ENCODE results near the gene TCP10L.
A peak's percentile ranks its signal among the peaks of the same experiment; 100 is the strongest.
"Not testable (repeated sequence)": the region's sequence is repeated elsewhere in the genome, so short reads cannot be mapped to it uniquely, and the experiment has no call there.

TCP10L gene

DNA sequence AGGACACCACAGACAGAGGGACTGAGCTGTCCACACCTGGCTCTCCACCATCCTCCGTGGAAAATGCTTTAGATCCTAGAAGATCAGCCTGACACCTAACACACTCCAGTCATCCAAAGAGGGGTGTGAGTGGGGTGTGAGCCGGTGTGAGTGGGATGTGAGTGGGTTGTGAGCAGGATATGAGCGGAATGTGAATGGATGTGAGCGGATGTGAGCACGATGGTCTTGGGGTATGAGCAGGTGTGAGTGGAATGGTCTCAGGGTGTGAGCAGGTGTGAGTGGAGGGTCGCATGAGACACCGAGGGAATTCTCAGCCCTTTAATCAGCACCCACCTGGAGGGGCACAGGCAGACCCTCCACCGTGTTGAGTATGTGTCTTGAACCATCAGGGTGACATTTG lies 851 bp downstream of the TCP10L start:
- no peak for DNase-seq

DNA sequence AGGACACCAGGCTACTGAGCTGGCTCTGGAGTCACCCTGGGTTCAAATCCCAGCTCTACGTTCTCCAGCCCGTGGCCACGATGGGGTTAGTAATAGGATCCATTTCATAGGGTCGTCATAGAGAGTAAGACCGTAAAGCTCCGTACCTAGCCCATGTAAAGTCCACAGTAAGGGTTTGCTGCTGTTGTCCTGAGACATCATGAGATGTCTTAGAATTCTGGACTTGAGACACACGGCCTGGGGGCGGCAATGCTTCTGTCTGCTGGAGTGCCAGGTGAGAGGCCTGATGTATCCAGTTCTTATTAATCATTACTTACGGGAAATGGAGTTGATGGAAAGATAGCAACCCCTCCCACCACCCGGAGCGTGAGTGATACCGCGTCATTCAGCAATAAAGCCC lies 3.6 kb downstream of the TCP10L start:
- DNase-seq: no peak

DNA sequence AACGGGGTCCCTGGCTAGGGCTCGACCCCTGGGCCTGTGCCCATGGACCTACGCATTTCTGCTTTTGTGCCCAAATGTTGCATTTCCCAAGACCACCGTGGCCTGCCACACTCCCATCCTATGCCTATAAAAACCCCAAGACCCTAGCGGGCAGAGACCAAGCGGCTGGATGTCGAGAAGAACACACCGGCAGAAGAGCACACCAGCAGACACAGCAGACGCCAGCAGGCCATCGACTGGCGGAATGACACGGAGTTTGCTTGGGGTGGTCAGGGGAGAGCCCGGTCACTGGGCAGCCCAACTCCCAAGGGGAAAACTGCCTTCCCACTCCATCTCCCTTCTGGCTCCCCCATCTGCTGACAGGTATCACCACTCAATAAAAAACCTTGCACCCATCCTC lies 4.4 kb downstream of the TCP10L start:
- no peak for DNase-seq

DNA sequence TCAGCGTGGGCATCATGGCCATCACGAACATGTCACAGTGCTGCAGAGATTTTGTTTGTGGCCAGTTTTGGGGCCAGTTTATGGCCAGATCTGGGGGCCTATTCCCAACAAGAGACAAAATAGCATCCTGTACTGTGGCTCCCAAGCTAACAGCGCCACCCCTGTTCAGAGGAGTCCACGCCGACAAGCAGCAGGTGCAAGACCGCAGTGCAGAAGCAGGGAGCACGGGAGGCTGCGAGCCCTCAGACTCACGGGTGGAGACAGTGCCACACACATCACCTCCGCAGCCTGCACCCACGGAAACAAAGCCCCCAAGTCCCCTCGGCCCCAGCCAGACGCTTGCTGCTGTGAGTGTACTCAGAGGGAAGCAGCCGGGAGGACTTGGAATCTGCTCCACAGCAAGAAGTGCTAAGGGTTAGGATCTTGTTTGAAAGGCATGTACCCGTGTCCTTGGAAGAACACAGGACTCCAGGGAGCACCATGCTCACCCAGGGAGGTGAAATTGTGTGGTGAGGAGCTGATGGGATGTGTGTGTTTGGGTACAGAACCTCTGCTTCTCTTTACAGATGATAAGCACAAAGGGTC lies 7.1 kb downstream of the TCP10L start:
- no peak for DNase-seq

DNA sequence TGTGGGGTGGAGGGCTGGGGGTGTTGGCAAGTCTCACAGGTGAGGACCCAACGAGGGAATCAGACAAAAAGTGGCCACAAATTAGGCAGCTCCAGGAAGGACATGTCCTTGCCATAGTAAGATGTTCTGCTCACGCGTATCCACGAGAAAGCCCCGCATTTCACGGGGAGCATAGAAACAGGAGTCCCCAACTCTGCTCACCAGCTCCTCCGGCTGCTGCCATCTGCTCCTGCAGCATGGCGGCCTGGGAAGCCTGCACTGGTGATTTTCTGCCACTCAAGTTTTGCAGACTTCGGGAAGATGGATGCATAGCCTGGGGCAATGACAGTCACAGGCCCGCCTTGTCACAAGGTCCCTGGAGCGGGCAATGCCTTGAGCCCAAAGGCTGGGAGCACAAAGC lies 9.3 kb downstream of the TCP10L start:
- DNase-seq: no peak

DNA sequence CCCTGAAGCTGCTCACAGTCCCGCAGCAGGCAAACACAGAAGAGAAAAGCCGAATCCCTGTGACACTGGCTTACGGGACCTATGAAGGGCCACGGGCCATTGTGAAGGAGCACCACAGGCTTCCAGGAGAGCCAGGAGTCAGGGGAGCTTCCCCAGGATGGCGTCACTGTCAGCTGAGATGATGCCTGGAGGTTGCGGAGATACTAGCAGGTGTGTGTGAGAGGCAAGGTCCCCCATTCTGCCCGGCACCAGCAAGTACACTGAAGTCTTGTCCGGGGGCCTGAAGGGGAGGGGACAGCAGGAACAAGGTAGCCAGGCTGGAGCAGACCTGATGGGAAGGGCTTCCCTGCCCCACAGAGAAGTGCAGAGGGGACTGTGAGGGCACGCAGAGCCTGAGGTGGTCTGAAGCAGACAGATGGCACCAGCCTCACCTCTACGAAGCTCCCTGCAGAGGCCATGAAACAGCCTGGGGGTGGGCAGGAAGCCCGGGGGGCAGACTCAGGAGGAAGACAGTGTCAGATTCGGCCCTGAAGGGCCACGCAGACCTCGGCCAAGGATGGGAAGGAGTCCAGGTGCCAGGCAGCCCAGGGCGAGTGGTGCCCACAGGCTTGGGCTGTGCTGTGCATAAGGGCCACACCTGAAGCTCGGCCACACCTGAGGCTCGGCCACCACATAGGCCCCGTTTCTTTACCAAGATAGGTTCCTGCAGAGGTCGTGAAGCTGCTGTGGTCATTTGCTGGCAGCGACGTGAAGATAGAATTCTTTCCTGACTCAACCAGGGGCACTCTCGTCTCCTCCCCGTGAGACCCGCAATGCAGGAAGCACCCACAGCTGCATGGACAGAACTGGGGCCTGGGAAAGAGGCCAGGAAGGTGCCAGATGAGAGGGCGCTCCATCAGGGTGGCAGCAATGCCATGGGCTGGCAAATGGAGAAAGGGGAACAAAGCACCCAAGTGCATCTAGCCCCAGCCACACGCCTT lies 10.1 kb downstream of the TCP10L start:
- no peak for DNase-seq

DNA sequence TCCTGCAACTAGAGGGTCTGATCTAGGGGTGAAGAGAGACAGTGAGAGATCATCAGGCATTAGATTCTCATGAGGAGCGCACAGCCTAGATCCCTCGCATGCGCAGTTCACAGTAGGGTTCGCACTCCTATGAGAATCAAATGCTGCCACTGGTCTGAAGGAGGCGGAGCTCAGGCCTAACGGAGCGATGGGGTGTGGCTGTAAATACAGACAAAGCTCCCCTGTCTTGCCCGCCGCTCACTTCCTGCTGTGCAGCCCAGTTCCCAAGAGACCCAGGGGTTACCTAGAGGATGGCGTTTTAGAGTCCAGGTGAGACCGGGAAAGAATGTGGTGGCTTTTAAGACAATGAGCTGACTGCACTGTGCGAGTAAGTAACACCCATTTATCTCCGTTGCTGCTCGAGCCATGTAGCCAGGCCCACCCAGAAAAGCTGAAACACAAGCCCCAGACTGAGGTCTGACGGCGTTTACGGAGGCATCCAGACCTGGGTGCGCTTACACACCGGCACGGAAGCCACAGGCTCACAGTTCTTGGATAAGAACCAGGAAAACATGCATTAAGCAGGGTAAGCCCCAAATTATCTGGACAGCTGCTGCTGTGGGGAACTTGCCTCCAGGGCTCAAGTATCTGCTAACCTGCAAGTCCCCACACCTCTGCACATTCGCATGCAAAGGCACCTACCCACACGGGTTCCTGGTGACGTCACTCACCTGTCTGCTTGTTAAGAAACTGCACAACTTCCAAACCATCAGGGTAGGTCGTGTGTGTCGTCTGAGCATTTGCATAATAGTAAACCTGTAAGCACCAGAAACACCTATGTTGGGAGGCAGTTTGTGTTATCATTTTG lies 12.5 kb downstream of the TCP10L start:
- no peak for DNase-seq

DNA sequence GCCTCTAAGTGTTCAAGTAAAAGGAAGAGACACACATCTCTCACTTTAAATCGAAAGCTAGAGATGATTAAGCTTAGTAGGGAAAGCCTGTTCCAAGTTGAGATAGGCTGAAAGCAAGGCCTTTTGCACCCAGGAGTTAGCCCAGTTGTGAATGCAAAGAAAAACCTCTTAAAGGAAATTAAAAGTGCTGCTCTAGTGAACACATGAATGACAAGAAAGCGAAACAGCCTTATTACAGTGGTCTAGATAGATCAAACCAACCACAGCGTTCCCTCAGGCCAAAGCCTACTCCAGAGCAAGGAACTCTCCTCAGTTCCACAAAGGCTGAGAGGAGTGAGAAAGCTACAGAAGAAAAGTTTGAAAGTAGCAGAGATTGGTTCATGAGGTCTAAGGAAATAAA lies 14.9 kb downstream of the TCP10L start:
- no peak for DNase-seq

DNA sequence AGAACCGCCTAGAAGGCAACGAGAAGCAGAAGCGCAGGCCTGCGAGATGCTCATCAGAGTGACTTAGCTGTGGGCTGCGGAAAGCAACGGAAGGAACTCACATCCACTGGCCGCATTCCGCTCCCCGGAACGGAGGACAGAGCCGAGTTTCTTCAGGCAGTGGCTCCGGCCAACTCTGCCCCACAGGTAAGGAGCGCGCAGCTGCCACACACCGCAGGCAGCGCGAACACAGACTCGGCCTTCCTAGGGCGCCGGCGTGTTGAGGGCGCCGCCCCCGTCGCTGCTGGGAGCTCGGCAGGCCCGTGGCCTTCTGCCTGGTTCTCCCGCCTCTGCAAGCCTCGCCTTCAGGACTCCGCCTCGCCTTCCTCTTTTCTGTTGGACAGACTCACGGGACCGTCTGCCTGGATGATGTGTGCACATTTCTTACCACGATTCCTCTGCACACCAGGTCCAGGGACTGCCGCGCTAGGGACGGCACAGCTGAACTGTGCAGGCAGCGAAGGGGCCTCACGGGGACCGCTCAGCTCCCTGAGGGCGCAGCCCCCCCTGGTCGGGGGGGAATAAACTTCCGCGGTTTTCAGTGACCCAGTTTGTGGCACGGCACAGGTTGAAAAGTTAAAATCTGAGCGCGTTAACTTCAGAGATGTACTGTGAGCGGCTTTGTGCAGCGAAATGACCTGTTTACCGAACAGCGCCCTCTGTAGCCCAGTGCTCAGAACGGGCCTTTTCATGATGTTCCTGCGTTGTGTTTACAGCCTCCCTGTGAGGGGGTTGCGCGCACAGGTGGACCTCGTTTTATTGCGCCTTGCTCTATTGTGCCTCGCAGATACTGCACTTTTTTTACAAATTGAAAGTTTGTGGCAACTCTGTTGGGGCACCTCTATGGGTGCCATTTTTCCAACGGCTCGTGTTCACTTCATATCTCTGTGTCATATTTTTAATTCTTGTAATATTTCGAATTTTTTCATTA lies 15.8 kb downstream of the TCP10L start:
- peak; percentile 83 for DNase-seq

DNA sequence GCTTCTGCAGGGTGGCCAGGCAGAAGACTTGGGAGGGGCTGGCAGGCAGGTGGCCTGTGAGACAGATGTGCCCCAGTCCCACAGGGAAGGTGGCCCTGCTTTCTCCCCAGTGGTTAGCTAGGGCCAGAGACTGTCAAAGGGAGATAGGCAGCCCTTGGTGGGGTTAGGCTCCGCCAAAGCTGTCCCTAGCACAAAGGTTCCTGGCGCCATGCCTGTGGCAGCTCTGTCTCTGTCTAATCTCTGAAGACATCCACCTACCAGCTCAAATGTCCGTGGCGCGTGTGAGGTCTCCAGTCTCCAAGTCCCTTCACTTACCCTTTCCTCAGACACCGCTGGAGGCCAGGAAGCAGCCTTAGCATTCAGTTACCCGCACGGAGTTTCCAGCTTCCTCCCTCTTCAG lies 17.7 kb downstream of the TCP10L start:
- no peak for DNase-seq

DNA sequence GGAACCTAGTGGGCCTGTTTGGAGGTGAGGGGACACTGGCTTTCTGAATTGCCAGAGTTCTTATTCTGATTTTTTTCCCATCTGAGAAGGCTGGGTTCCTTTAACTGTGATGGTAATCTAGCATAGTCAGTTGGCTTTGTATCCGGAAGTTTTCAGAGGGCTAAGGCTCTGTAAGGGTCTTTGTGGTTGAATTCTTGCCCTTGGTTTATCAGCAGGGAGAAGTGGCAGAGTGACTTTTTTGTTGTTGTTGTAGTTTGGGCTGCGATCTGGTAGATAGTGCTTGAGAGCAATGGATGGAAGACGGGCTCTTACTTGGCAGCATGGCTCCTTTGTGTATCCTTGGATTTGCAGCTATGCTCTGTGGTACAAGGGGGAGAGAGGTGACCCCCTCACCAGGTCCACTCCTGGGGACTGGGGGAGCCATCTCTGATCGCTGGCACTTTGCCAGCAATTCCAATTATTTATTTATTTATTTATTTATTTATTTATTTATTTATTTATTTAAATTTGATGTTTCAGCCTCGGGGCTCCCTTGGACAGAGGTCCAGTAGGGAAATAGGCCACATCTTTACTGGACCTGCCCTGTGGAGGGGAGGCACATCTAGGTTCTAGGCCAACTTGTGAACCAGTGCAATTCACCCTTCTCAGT lies 18.5 kb downstream of the TCP10L start:
- DNase-seq: no peak

DNA sequence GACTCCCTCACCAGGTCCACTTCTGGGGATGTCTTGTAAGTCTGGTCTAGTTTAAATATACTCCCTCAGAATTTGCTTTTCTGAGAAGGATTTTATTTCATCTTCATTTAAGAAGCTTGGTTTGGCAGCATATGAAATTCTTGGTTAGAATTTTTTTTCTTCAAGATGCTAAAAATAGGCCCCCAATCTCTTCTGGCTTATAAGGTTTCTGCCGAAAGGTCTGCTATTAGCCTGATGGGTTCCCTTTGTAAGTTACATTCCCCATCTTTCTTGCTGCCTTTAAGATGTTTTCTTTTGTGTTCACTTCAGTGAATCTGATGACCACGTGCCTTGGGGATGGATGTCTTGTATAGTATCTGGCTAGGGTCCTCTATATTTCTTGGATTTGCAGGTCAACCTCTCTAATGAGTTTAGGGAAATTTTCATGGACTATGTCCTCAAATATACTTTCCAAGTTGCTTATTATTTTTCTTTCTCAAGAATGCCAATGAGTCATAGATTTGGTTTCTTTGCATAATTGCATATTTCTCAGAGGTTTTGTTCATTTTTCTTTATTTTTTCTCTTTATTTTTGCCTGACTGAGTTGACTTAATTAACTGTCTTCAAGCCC lies 19.4 kb downstream of the TCP10L start:
- DNase-seq: no peak

DNA sequence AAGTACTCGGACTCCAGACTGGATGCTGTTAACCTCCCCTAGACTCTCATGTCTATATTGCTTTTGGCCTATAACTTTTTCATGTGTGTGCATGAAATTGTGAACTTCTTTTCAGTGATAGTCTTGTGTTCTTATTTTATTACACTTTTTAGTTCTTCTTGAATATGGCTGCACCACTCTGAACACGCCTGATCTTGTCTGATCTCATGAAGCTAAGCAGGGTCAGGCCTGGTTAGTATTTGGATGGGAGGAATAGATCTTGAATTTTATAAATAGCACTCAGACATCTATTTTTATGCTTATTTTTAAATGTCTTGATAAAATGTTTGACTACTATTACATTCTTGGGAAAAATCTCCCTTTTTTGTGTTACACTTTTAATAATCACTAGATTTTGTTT lies 22.4 kb downstream of the TCP10L start:
- DNase-seq: no peak

DNA sequence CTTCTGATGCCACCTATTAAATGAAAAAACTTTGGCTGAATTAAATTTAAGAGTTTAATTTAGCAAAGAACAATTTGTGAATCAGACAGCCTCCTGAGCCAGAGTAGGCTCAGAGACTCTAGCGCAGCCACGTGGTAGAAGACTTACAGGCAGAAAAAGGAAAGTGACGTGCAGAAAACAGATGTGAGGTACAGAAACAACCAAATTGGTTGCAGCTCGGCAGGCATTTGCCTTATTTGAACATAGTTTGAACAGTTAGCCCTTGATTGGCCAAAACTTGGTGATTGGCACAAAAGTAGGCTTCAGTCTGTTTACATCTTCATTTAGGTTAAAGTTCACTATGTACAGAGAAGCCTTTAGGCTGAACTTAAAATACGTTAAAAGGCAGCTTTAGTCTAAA lies 22.9 kb downstream of the TCP10L start:
- DNase-seq: no peak

DNA sequence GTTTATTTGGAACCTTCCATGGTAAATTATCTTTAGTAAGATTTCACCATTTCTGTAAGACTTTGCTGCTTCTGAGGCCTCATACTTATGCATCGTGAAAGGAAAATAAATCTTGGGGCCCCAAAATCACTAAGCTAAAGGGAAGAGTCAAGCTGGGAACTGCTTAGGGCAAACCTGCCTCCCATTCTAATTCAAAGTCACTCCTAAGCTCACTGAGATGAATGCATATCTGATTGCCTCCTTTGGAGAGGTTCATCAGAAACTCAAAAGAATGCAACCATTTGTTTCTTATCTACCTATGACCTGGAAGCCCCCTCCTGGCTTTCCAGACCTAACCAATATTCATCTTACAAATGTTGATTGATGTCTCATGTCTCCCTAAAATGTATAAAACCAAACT lies 23.8 kb downstream of the TCP10L start:
- DNase-seq: not testable (repeated sequence)

DNA sequence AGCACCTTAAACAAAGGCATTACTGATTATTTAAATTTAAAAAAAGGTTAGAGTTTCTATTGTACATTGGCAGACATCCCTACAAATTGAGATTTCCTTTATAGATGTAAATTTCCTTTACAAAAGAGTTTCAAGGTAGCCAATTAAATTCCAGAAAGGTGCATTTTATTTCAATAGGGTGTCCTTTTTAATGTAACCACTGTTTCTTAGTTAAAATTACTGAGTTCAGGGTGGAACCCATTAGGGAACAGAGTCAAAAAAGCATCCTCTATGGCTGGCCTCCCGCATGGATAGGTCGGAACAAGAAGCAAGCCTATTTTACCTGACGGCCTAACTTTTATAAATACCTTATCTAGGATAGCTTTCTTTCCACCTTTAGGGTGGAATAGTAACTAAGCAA lies 24.4 kb downstream of the TCP10L start:
- DNase-seq: no peak

DNA sequence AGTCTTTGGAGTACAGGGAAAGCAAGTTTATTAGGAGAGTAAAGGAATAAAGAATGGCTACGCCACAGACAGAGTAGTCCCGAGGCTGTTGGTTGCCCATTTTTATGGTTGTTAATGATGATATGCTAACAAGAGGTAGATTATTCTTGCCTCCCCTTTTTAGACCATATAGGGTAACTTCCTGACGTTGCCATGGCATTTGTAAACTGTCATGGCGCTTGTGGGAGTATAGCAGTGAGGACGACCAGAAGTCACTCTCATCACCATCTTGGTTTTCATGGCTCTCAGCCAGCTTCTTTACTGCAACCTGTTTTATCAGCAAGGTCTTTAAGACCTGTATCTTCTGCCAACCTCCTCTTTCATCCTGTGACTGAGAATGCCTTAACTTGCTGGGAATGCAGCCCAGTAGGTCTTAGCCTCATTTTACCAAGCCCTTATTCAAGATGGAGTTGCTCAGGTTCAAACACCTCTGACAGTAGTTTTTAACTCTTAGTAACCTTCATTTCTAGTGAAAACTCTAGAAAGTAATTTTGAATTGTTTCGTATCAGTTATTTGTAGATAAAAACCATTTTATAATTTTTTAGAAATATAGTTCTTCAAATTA lies 26.2 kb downstream of the TCP10L start:
- DNase-seq: no peak

DNA sequence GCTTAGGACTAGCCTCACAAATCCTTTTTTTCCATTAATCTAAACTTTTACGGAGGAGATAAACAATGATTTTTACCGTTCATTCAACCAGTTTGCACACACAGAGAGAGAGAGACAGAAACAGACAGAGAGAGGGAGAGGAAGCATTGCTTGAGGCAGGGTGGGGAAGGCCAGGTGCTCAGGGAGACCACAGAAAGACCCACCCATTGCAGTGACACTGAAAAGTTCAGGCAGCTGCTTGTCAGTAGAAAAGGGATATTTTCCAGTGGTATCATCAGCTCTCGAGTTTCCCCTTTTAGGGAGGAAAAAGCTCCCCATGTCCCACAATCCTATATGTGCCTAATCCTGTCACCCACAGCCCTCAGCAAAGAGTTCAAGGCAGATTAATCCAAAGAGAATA lies 27.2 kb downstream of the TCP10L start:
- no peak for DNase-seq

DNA sequence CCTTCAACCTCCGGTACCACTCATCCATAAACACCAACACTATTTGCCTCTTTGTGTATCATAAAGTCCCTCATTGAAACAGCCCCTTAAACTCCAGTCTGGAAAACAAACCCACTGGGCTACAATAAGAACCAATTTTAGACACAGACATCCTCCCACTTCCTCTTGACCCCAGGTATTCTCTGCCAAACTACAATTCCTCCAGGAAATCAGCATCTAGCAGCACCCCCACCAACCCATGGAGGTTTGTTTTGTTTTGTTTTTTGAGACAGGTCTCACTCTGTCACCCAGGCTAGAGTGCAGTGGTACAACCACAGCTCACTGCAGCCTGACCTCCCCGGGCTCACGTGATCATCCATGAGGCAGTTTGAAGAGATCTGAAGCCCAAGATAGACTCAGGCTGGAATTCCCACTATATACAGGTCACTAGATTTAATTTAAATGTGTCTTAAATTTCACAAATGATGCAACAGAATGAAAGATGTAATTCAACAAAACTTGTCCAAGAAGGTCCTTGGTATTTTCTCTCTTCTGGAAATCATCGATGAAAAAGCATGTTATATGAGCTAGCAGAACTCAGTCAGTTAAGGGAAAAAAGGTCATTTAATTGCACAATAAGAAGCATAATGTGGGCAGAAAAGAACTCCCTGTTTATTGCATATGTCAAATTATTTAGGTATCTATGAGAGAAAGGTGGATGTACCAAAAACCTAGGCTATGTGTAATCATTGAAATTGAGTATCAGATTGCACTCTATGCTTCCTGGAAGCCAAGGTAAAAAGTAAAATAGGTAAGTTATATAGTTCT lies 30.3 kb downstream of the TCP10L start:
- DNase-seq: no peak

DNA sequence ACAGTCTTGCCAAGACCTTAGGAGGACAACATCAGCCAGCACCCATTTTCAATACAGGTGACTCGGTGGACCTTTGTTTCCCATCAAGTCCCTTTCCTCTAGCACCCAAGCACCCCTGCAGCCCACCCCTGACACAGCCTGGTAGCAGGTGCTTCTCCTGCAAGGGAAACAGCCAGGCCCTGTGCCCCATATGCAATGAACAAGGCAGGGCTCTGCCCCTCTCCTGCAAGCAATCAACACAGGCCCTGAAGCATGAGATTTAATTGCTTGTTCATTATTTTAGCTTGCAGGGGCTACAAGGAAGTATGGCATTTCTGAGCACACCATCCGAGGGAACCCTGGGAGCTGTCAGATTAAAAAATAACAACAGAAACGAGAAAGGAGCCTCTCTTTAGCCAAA lies 35.4 kb downstream of the TCP10L start:
- no peak for DNase-seq

All from femur (tissue), 1 donor.